ENCODE results near the gene DOK3.

- TF ChIP-seq CTCF (IDR thresholded peaks at IDR 0.05) (no peak), POLR2A (IDR thresholded peaks at IDR 0.05) (no peak)
Observed at GRCh38 chr5:177467436-177467835, 42.2 kb downstream of the DOK3 start.
